Type B pancreatic cell (in vitro differentiated cells): Measurements from ENCODE around the gene DTNA. TPM values are rescaled to one million over a fixed set of nuclear protein-coding genes. Genes with fewer than 3 reads are reported as not detected.

Experiments
- DNase-seq: peaks from one replicate; pipeline ENCODE4 v3.0.0; 2021; ENCODE audit warnings: mixed read lengths; ENCODE audit not compliant: unreplicated experiment; ENCODE audit errors: extremely low spot score
- H3K27ac Mint-ChIP-seq: 2 replicates; pipeline ENCODE4 v1.8.0; 2021; ENCODE audit warnings: mild to moderate bottlenecking, mixed read lengths
- H3K27me3 Mint-ChIP-seq: 2 replicates; pipeline ENCODE4 v1.8.0; 2021; ENCODE audit warnings: mixed read lengths
- H3K36me3 Mint-ChIP-seq: 2 replicates; pipeline ENCODE4 v1.8.0; 2021; ENCODE audit warnings: mixed read lengths
- H3K4me1 Mint-ChIP-seq: one replicate; pipeline ENCODE4 v1.8.0; 2021; ENCODE audit warnings: mixed read lengths; ENCODE audit not compliant: unreplicated experiment
- H3K4me3 Mint-ChIP-seq: 2 replicates; pipeline ENCODE4 v1.8.0; 2021; ENCODE audit warnings: mild to moderate bottlenecking, mixed read lengths
- H3K9me3 Mint-ChIP-seq: 2 replicates; pipeline ENCODE4 v1.8.0; 2021; ENCODE audit warnings: mixed read lengths
- CTCF ChIP-seq: fragments of 200-600 bp; sonication (generic); conservative IDR thresholded peaks from 2 replicates; pipeline ENCODE4 v1.5.0; 2021; ENCODE audit warnings: antibody characterized with exemption, mild to moderate bottlenecking
- total RNA-seq: library from RNA; stranded (reverse); gene quantifications from 2 replicates; pipeline ENCODE4 v1.2.1, GENCODE V29; 2021; ENCODE audit warnings: low replicate concordance

Gene DTNA
- total RNA-seq, 1 donor from 2014 or later: 23.6 TPM

GRCh38 chr18:34864836-34865497 lies 154.9 kb downstream of the DTNA start:
- no peak overlapping the region for H3K4me3 Mint-ChIP-seq
- DNase-seq: no peak
- H3K36me3 Mint-ChIP-seq: peaks cover 4% of the 10 kb centered on the region
- H3K9me3 Mint-ChIP-seq: no peaks in the 10 kb centered on the region
- H3K27ac Mint-ChIP-seq: no peak overlapping the region
- peaks cover 4% of the 10 kb centered on the region for H3K4me1 Mint-ChIP-seq
- H3K27me3 Mint-ChIP-seq: no peaks in the 10 kb centered on the region
- TF ChIP-seq CTCF: no peak

GRCh38 chr18:34866310-34866709 lies 156.2 kb downstream of the DTNA start:
- Mint-ChIP-seq H3K36me3 (peaks cover 4% of the 10 kb centered on the region), H3K27me3 (no peaks in the 10 kb centered on the region), H3K27ac (no peak overlapping the region), H3K9me3 (no peaks in the 10 kb centered on the region), H3K4me1 (peaks cover 4% of the 10 kb centered on the region), H3K4me3 (no peak overlapping the region)
- no peak for TF ChIP-seq CTCF
- DNase-seq: no peak

- Mint-ChIP-seq H3K4me3 (no peak overlapping the region), H3K9me3 (no peaks in the 10 kb centered on the region), H3K27ac (no peak overlapping the region), H3K36me3 (peaks cover 4% of the 10 kb centered on the region), H3K4me1 (peaks cover 4% of the 10 kb centered on the region), H3K27me3 (no peaks in the 10 kb centered on the region)
- no peak for DNase-seq
- TF ChIP-seq CTCF: peak; percentile 78
Measured at GRCh38 chr18:34866739-34867138, 156.6 kb downstream of the DTNA start.

GRCh38 chr18:34867520-34867919 lies 157.4 kb downstream of the DTNA start:
- peak; percentile 49 for TF ChIP-seq CTCF
- Mint-ChIP-seq H3K4me3 (no peak overlapping the region), H3K4me1 (peaks cover 4% of the 10 kb centered on the region), H3K27ac (no peak overlapping the region), H3K36me3 (peaks cover 4% of the 10 kb centered on the region), H3K9me3 (no peaks in the 10 kb centered on the region), H3K27me3 (no peaks in the 10 kb centered on the region)
- DNase-seq: no peak

DNA sequence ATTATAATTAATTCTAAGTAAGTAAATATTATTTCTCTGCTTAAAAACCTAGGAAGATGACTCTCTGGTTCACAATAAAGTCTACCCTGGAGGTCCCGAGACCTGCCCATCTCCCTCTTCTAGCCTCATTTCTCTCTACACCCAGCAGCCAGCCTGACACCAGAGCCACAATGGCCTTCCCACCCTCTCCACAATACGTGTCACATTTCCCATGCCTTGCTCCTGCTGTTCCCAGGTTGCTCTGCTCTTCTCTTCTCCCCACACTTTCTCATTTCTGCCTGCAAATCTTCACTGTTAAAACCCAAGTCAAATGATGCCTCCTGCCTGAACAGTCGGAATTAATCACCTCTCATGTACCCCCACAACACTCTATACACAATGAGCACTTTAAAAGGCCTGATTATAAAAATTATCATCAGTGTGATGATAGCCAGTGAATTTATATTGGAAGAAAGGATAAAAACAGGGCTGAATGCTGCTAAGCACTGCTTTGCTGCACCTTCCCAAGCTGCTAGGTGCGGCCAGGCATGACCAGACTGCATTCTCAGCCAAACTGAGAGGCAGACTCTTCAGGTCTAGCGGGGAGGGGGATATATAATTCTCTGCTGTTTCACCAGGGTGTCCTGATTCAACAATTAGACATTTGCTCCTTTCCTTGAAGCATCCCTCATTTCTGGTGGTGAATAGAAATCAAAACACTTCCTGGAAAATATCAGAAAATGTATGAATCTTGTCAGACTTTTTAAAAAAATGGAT lies 160.6 kb downstream of the DTNA start:
- Mint-ChIP-seq H3K27ac (no peak overlapping the region), H3K4me1 (peaks cover 4% of the 10 kb centered on the region), H3K27me3 (no peaks in the 10 kb centered on the region), H3K4me3 (no peak overlapping the region), H3K36me3 (no peaks in the 10 kb centered on the region), H3K9me3 (no peaks in the 10 kb centered on the region)
- DNase-seq: no peak
- no peak for TF ChIP-seq CTCF
